HG03575 (cell line): ENCODE data around the gene RRH.
"Not testable (repeated sequence)": the region's sequence is repeated elsewhere in the genome, so short reads cannot be mapped to it uniquely, and the experiment has no call there.

Experiments
- ATAC-seq: cut with Tn5 transposase; IDR thresholded peaks from one replicate; pipeline ENCODE4 v1.9.1; 2021; ENCODE audit not compliant: unreplicated experiment, insufficient number of reproducible peaks, low FRiP score; ENCODE audit errors: extremely low read depth

The RRH gene

GRCh38 chr4:109833756-109834155, 6.0 kb downstream of the RRH start:
- no peak for ATAC-seq

- ATAC-seq: no peak
Measured at GRCh38 chr4:109836985-109837384, 9.2 kb downstream of the RRH start.

- no peak for ATAC-seq
Measured at GRCh38 chr4:109846395-109847098, 18.8 kb downstream of the RRH start.

- ATAC-seq: no peak
Measured at GRCh38 chr4:109847896-109848442, 20.2 kb downstream of the RRH start, which contains the start of gene LRIT3. Gene LRIT3, plus strand, starts transcription at chr4:109848107. Its CDS starts 95 bp downstream, at chr4:109848202.

- ATAC-seq: no peak
Measured at GRCh38 chr4:109848501-109848900, 20.7 kb downstream of the RRH start.

GRCh38 chr4:109850601-109851000, 22.8 kb downstream of the RRH start:
- no peak for ATAC-seq

- ATAC-seq: not testable (repeated sequence)
Measured at GRCh38 chr4:109859426-109860300, 31.9 kb downstream of the RRH start.

GRCh38 chr4:109861271-109861670, 33.5 kb downstream of the RRH start:
- no peak for ATAC-seq

- ATAC-seq: no peak
Measured at GRCh38 chr4:109861916-109862511, 34.2 kb downstream of the RRH start.

- ATAC-seq: no peak
Measured at GRCh38 chr4:109864134-109864533, 36.4 kb downstream of the RRH start.

GRCh38 chr4:109870061-109870460, 42.3 kb downstream of the RRH start:
- ATAC-seq: no peak

GRCh38 chr4:109872065-109872464, 44.3 kb downstream of the RRH start:
- ATAC-seq: no peak

GRCh38 chr4:109872950-109873656, 45.3 kb downstream of the RRH start:
- ATAC-seq: no peak

- no peak for ATAC-seq
Measured at GRCh38 chr4:109873791-109874514, 46.2 kb downstream of the RRH start.

GRCh38 chr4:109875106-109875505, 47.3 kb downstream of the RRH start:
- no peak for ATAC-seq

- not testable (repeated sequence) for ATAC-seq
Measured at GRCh38 chr4:109875553-109875952, 47.8 kb downstream of the RRH start.

GRCh38 chr4:109876634-109877265, 49.0 kb downstream of the RRH start:
- ATAC-seq: no peak

GRCh38 chr4:109877400-109877799, 49.6 kb downstream of the RRH start:
- peak; percentile 84 for ATAC-seq
